GM23338 (cell line): ENCODE data around the gene ARID1B. TPM values are rescaled to one million over a fixed set of nuclear protein-coding genes. Genes with fewer than 3 reads are reported as not detected.

Experiments used
- ATAC-seq: fragments of 200-7000 bp; cut with Tn5 transposase; 3 replicates; pipeline ENCODE4 v1.9.1; 2020
- DNase-seq: peaks from one replicate; pipeline ENCODE4 v3.0.0-alpha.2; 2015; ENCODE audit warnings: low spot score
- H2AFZ ChIP-seq: fragments of 200-600 bp; sonication (generic); 2 replicates; pipeline ENCODE4 v1.8.0; 2016; ENCODE audit warnings: antibody characterized with exemption, mild to moderate bottlenecking, moderate library complexity
- H3F3A ChIP-seq: fragments of 200-600 bp; sonication (generic); replicated peaks from 2 replicates; pipeline ENCODE4 v1.8.0; 2017; ENCODE audit warnings: antibody characterized with exemption, mixed run types, low read depth
- H3K27ac ChIP-seq: fragments of 200-600 bp; sonication (generic); 2 replicates; pipeline ENCODE4 v1.6.1; 2016; ENCODE audit warnings: low read depth
- H3K27me3 ChIP-seq: fragments of 200-600 bp; sonication (generic); 2 replicates; pipeline ENCODE4 v1.8.0; 2016; ENCODE audit warnings: mild to moderate bottlenecking, mixed run types, moderate library complexity; ENCODE audit not compliant: insufficient read depth
- H3K36me3 ChIP-seq: fragments of 200-600 bp; sonication (generic); 2 replicates; pipeline ENCODE4 v1.8.0; 2016; ENCODE audit warnings: mild to moderate bottlenecking; ENCODE audit not compliant: insufficient read depth
- H3K4me1 ChIP-seq: fragments of 200-600 bp; sonication (generic); 2 replicates; pipeline ENCODE4 v1.8.0; 2016; ENCODE audit warnings: mild to moderate bottlenecking, moderate library complexity; ENCODE audit not compliant: insufficient read depth
- H3K4me2 ChIP-seq: fragments of 200-600 bp; sonication (generic); 2 replicates; pipeline ENCODE4 v1.7.1; 2017; ENCODE audit warnings: mixed run types
- H3K4me3 ChIP-seq: fragments of 200-600 bp; sonication (generic); 2 replicates; pipeline ENCODE4 v1.6.1; 2016; ENCODE audit warnings: mixed run types
- H3K79me2 ChIP-seq: fragments of 200-600 bp; sonication (generic); replicated peaks from 2 replicates; pipeline ENCODE4 v1.8.0; 2017; ENCODE audit warnings: mild to moderate bottlenecking; ENCODE audit not compliant: insufficient read depth
- H3K9me2 ChIP-seq: fragments of 200-600 bp; sonication (generic); 2 replicates; pipeline ENCODE4 v1.8.0; 2017; ENCODE audit not compliant: insufficient read depth
- H4K20me1 ChIP-seq: fragments of 200-600 bp; sonication (generic); replicated peaks from 2 replicates; pipeline ENCODE4 v1.8.0; 2017; ENCODE audit warnings: mild to moderate bottlenecking; ENCODE audit not compliant: insufficient read depth
- H3K27ac Mint-ChIP-seq: 2 replicates; pipeline ENCODE4 v1.8.0; 2020; ENCODE audit warnings: inconsistent platforms, mild to moderate bottlenecking, moderate library complexity, mixed read lengths
- H3K27me3 Mint-ChIP-seq: 3 replicates; pipeline ENCODE4 v1.8.0; 2022; ENCODE audit warnings: low read depth, mild to moderate bottlenecking, moderate library complexity, mixed read lengths, inconsistent platforms; ENCODE audit not compliant: insufficient read depth, poor library complexity
- H3K36me3 Mint-ChIP-seq: 3 replicates; pipeline ENCODE4 v1.8.0; 2021; ENCODE audit warnings: low read depth, mild to moderate bottlenecking, inconsistent platforms, moderate library complexity, mixed read lengths
- H3K4me1 Mint-ChIP-seq: 3 replicates; pipeline ENCODE4 v1.8.0; 2020; ENCODE audit warnings: mild to moderate bottlenecking, inconsistent platforms, mixed read lengths
- H3K4me3 Mint-ChIP-seq: 3 replicates; pipeline ENCODE4 v1.8.0; 2021; ENCODE audit warnings: moderate library complexity, mild to moderate bottlenecking, inconsistent platforms, mixed read lengths
- H3K9me3 Mint-ChIP-seq: 3 replicates; pipeline ENCODE4 v1.8.0; 2020; ENCODE audit warnings: moderate library complexity, mild to moderate bottlenecking, inconsistent platforms, mixed read lengths
- CREB1 ChIP-seq: fragments of 250-450 bp; sonication (Bioruptor Pico); IDR thresholded peaks from 2 replicates; pipeline ENCODE4 v1.5.0; 2020; ENCODE audit warnings: low read depth, mild to moderate bottlenecking, moderate library complexity
- CTCF ChIP-seq, 2 experiments: fragments of 200-600 bp in 1 of 2; sonication (generic) in 1 of 2; conservative IDR thresholded peaks; 2 replicates each; pipeline versions ENCODE4 v1.5.1 to v1.6.1; 2016 to 2017; ENCODE audit warnings: antibody characterized with exemption in 2 of 2, low read depth in 2 of 2, mild to moderate bottlenecking in 2 of 2, moderate library complexity in 1 of 2
- ETS1 ChIP-seq: IDR thresholded peaks from 2 replicates; pipeline ENCODE4 v1.6.1; 2016; ENCODE audit warnings: antibody characterized with exemption
- EZH2phosphoT487 ChIP-seq: fragments of 200-600 bp; sonication (generic); IDR thresholded peaks from one replicate; pipeline ENCODE4 v1.8.1; 2018; ENCODE audit warnings: antibody characterized with exemption; ENCODE audit not compliant: unreplicated experiment
- JUNB ChIP-seq: IDR thresholded peaks from one replicate; pipeline ENCODE4 v1.6.1; 2016; ENCODE audit warnings: antibody characterized with exemption; ENCODE audit not compliant: unreplicated experiment
- NANOG ChIP-seq: IDR thresholded peaks from 2 replicates; pipeline ENCODE4 v1.6.1; 2016; ENCODE audit warnings: antibody characterized with exemption, borderline replicate concordance
- POLR2AphosphoS5 ChIP-seq: IDR thresholded peaks from 2 replicates; pipeline ENCODE4 v1.6.1; 2016; ENCODE audit warnings: antibody characterized with exemption, low read depth
- REST ChIP-seq: IDR thresholded peaks from one replicate; pipeline ENCODE4 v1.6.1; 2018; ENCODE audit warnings: antibody characterized with exemption; ENCODE audit not compliant: unreplicated experiment
- STAT1 ChIP-seq: IDR thresholded peaks from one replicate; pipeline ENCODE4 v1.6.1; 2016; ENCODE audit warnings: antibody characterized with exemption; ENCODE audit not compliant: unreplicated experiment
- ZNF114 ChIP-seq: fragments of 250-450 bp; sonication (Bioruptor Pico); IDR thresholded peaks from 2 replicates; pipeline ENCODE4 v1.5.0; 2020; ENCODE audit warnings: mild to moderate bottlenecking, moderate library complexity
- ZNF331 ChIP-seq: fragments of 250-450 bp; sonication (Bioruptor Pico); IDR thresholded peaks from 2 replicates; pipeline ENCODE4 v1.5.0; 2020; ENCODE audit warnings: low read depth, mild to moderate bottlenecking, moderate library complexity
- polyA plus RNA-seq: library from polyadenylated mRNA; unstranded; fragments of >200 nt; fragmentation: Nextera tagmentation; extraction: Ambion mirVana; gene quantifications from 2 replicates; pipeline ENCODE4 v1.2.1, GENCODE V29; 2016
- total RNA-seq: library from RNA; depleted of rRNA; stranded (reverse); fragments of >200 nt; shearing (Covaris generic); gene quantifications from 2 replicates; pipeline ENCODE4 v1.2.3, GENCODE V29; 2014

The ARID1B gene
- total and polyA plus RNA-seq, 2 experiments from 2014 or later: 59.3 to 72.2 TPM

- TF ChIP-seq REST: no peak
These were observed 24.5 kb downstream of the ARID1B start (continued) for GRCh38 chr6:156801712-156802111.

- no peak overlapping the region for H3K4me3 ChIP-seq
- H3K9me2 ChIP-seq: no peaks in the 10 kb centered on the region
- no peak for ATAC-seq
- Mint-ChIP-seq H3K27ac (no peak overlapping the region), H3K36me3 (no peaks in the 10 kb centered on the region; the same call in 2 of the 3 replicates), H3K4me3 (no peak overlapping the region), H3K27me3 (peaks cover 10% of the 10 kb centered on the region), H3K9me3 (no peaks in the 10 kb centered on the region), H3K4me1 (peaks cover 45% of the 10 kb centered on the region)
- H3F3A ChIP-seq: no peaks in the 10 kb centered on the region
- DNase-seq: no peak
- no peak overlapping the region for H3K4me2 ChIP-seq
- TF ChIP-seq ZNF331 (CRISPR knock-in tag) (no peak), EZH2phosphoT487 (no peak), ETS1 (no peak), CTCF (conservative IDR thresholded peaks at IDR 0.05; ENCODE audit: low read depth in 2 of 2) (no peak)
- H4K20me1 ChIP-seq: peaks cover 42% of the 10 kb centered on the region; the same call in 1 of the 2 replicates
- no peak overlapping the region for H2AFZ ChIP-seq
- no peak overlapping the region for H3K27ac ChIP-seq
- H3K36me3 ChIP-seq: no peaks in the 10 kb centered on the region
- H3K4me1 ChIP-seq: peaks cover 25% of the 10 kb centered on the region
- peaks cover 100% of the 10 kb centered on the region for H3K79me2 ChIP-seq
- no peaks in the 10 kb centered on the region for H3K27me3 ChIP-seq
These were observed 26.2 kb downstream of the ARID1B start for GRCh38 chr6:156803353-156803752.

- no peak overlapping the region for H3K4me3 Mint-ChIP-seq
- Histone ChIP-seq H3K4me2 (no peak overlapping the region), H4K20me1 (peaks cover 34% of the 10 kb centered on the region; the same call in 1 of the 2 replicates), H3K4me1 (peaks cover 36% of the 10 kb centered on the region), H3K27me3 (no peaks in the 10 kb centered on the region), H3K27ac (no peak overlapping the region), H3K4me3 (no peak overlapping the region), H3K9me2 (no peaks in the 10 kb centered on the region), H2AFZ (no peak overlapping the region), H3K79me2 (peaks cover 100% of the 10 kb centered on the region), H3K36me3 (no peaks in the 10 kb centered on the region), H3F3A (no peaks in the 10 kb centered on the region)
- H3K9me3 Mint-ChIP-seq: no peaks in the 10 kb centered on the region
- no peak for DNase-seq
- H3K27ac Mint-ChIP-seq: peak overlapping the region; percentile 23; the same call in 1 of the 2 replicates
- peaks cover 8% of the 10 kb centered on the region for H3K27me3 Mint-ChIP-seq
- H3K4me1 Mint-ChIP-seq: peaks cover 53% of the 10 kb centered on the region
- no peak for ATAC-seq
- H3K36me3 Mint-ChIP-seq: no peaks in the 10 kb centered on the region; the same call in 2 of the 3 replicates
- no peak for TF ChIP-seq JUNB
- TF ChIP-seq ZNF114 (CRISPR knock-in tag): no peak
- no peak for TF ChIP-seq NANOG
- TF ChIP-seq REST: no peak
- no peak for TF ChIP-seq CREB1 (CRISPR knock-in tag)
- TF ChIP-seq CTCF (conservative IDR thresholded peaks at IDR 0.05; ENCODE audit: low read depth in 2 of 2): no peak
- TF ChIP-seq POLR2AphosphoS5: no peak
- TF ChIP-seq STAT1: no peak
These were observed 27.2 kb downstream of the ARID1B start for GRCh38 chr6:156804402-156804801.
